Ureter (tissue), 1 donor: ENCODE measurements around the gene KPNA1. TPM values are rescaled to one million over a fixed set of nuclear protein-coding genes. Genes with fewer than 3 reads are reported as not detected.
"Not testable (repeated sequence)": the region's sequence is repeated elsewhere in the genome, so short reads cannot be mapped to it uniquely, and the experiment has no call there.

Experiments used
- DNase-seq: peaks from one replicate; pipeline ENCODE4 v3.0.0-alpha.2; 2020; ENCODE audit warnings: low spot score
- total RNA-seq: library from RNA; stranded (reverse); gene quantifications from one replicate; pipeline ENCODE4 v1.2.4, GENCODE V29; 2023
- donor health status: DM: yes; HTN: yes; CAD: no.

Gene KPNA1
- total RNA-seq, 1 donor from 2014 or later, result 75.7 TPM

DNA sequence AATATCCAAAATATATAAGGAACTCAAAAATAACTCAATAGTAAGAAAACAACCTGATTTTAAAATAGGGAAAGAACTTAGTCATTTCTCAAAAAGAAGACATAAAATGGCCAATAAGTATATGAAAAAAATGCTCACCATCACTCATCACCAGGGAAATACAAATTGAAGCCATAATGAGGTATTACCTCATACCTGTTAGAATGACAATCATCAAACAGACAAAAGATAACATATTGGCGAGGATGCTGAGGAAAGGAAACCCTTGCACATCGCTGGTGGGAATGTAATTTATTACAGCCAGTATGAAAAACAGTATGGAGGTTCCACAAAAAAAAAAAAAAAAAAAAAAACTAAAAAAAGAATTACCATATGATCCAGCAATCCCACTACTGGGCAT lies 38.2 kb downstream of the KPNA1 start:
- DNase-seq, result no peak

DNA sequence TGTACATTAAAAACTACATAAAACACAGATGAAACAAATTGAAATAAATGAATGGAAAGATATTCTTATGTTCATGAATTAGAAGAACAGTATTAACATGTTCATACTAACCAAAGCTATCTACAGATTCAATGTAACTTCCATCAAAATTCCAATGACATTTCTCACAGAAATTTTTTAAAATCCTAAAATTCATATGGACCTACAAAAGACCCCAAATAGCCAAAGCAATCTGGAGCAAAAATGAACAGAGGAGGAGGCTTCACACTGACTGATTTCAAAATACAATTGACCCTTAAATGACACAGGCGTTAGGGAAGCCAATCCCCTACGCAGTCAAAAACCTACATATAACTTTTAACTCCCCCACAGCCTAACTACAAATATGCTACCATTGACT lies 39.4 kb downstream of the KPNA1 start:
- no peak for DNase-seq

DNA sequence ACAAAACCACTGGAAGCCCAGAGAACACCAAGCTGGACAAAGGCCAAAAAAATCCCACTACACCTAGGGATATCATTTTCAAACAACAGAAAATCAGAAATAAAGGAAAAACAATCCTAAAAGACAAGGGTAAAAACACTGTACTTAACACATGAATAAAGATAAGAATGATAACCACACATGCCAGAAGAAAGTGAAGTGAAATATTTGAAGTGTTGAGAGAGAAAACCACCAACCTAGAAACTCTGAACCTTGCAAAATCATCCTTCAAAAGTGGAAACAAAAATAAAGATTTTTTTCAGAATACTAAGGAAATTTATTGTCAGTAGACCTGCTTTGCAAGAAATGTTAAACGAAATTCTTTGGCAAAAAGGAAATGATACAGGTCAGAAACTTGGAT lies 45.1 kb downstream of the KPNA1 start:
- no peak for DNase-seq

DNA sequence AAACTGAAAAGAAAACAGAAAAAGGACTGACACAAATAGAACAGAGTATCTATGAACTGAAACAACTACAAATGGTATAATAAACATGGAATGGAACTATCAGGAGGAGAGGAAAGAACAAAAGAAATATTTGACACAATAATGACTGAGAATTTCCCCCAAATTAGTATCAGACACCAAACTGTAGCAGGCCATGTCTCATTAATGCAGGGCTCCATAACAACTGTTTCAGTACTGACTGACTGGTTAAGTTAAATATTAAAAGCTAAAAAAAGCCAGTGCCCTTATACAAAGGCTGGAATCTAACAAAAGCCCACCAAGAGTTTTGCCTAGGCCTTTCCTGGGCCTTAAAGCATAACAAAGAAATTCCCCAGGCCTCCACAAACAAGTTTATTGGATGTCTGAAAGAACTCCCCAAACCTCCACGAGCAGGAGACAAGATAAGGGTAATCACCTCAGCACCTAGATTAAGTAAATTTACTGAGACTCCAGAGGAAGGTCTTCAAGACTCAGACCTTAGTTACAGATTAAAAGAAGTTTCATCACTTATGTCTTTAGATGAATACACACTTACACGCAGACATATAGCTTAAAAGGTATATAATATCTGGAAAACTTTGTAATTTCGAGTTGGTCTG lies 45.7 kb downstream of the KPNA1 start:
- DNase-seq, result no peak

DNA sequence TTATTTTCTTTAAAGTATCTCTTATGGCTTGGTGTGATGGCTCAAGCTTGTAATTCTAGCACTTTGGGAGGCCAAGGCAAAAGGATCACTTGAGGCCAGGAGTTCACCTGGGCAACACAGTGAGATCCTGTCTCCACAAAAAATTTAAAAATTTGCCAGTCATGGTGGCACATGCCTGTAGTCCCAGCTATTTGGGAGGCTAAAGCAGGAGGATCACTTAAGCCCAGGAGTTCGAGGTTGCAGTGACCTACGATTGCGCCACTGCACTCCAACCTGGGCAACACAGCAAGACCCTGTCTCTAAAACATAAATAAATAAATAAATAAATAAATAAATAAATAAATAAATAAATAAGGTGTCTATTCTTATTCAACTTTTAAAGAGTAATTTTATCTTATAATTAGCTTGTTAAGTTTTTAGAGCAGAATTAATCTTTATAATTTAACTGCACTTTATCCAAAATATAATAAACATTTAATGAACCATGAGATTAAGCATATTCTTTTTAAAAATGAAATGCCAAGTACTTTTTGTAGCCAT lies 48.0 kb downstream of the KPNA1 start:
- DNase-seq, result no peak

DNA sequence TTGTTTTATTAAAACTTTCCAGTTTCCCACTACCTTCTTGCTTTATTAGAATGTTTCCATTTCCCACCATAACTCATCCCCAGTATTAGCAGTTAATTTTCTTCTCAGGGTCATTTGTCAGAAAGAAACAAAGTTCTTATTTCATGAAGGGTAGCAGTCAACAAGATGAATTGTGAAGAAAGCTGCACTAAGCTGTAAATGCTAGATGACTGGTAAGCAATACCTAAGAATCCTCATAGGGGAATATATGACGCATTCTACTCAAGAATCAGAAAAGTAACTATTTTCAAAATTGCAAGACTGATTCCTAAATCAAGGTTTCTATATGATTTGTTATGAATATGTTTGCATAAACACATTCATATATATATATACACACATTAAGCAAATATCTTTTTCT lies 50.1 kb downstream of the KPNA1 start:
- no peak for DNase-seq

DNA sequence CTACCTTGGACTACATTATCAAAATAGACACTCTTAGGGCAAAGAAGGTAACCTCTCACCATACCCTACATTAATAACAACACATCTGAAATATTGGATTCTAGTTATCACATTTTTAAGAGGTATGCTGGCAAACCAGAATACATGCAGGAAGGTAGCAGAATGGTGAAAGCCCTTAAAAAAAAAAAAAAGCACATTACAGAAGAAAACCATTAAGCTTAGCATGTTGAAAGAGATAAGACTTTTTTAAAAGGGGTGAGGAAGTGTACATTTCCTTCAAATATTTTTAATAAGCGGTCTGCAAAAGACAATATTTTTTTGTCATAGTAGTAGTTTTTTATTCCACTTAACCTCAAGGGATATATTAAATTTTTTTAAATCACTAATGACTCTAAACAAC lies 52.3 kb downstream of the KPNA1 start:
- no peak for DNase-seq

DNA sequence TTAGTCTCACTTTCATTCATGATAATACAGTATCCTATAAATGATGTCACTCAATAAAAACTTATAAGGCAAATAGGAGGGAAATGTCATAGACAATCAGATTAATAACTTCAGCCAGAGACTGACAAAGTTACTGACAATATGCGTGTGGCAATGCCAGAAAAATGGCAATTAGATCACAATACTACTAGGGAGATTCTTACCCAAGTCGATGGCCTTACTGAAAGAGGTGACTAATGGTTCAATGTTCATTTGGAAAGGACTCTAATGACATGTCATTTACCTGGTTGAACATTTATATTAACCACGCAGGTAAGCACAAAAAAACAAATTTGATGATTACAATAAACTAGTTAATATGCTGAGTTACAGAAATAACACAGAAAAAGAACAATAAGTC lies 52.9 kb downstream of the KPNA1 start:
- DNase-seq, result no peak

DNA sequence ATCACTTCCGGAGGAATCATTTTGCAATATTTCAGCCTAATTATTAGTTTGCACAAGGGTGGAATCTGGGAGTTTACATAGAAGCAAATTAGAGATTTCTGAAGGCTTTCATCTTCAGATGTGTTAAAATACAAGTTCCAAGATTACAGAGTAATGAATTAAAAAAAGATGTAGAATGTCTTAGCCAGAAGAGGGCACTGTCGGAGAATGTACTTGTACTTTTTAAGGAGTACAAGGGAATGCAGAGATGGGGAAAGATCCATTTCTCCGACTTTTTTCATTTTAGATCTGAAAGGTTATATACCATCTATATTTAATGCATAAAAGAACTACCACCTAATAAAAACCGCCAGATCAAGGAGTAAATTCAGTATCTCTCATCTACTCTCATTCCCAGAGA lies 55.7 kb downstream of the KPNA1 start:
- DNase-seq, result no peak

DNA sequence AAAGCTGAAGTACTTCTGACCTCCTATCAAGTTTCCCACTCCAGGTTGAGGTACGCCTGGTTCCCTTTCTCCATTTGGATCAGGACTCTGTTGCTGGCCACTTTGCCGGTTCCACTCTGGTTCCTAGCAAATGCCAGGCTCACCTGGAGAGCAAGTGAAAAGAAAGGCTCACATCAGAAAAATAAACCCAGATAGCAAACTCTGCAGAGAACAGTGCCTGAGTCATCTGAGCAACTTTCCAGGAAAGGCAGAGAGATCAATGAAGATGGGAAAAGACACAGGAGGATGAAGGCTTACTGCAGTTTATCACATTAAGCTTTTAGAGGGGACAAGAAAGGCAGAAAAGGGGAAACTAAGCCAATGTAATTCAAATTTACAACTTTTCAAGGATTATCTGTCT lies 57.0 kb downstream of the KPNA1 start:
- no peak for DNase-seq

DNA sequence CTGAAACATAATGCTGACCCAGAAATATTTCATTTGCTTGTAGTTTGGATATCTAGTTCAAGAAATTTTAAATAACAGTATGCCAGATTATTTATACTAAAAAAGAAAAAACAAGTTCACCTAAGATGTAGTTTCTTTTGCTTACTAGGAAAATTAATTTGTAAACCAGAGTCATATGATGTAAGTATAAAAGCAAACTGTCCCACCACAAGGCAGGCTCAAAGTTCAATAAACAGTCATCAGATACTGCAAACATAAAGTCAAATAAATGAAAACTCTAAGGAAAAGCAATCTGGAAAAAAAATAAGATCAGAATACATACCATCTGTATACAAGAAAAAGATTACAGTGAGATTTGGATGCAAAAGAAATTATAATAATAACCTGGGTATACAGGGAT lies 58.7 kb downstream of the KPNA1 start:
- no peak for DNase-seq

DNA sequence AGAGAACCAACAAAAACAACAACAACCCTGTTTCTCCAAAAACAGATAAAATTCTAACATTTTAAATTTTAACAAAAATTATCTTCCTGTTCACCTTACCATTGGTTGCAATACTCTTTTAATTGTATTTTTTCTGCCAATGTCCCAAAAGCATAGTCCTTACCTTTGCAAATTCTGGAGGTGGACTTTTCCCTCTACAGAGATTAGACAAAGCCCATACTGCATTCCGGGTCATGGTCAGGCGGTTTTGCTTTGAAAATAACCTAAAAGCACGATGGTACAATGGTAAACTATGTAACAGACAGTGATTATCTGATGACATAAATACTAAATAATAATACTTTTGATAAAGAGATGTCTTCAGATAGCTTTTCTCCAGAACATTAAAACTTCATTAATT lies 63.4 kb downstream of the KPNA1 start:
- no peak for DNase-seq

DNA sequence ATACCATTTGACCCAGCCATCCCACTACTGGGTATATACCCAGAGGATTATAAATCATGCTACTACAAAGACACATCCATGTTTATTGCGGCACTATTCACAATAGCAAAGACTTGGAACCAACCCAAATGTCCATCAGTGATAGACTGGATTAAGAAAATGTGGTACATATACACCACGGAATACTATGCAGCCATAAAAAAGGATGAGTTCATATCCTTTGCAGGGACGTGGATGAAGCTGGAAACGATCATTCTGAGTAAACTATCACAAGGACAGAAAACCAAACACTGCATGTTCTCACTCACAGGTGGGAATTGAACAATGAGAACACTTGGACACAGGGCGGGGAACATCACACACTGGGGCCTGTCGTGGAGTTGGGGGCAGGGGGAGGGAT lies 66.5 kb downstream of the KPNA1 start:
- DNase-seq, result not testable (repeated sequence)

DNA sequence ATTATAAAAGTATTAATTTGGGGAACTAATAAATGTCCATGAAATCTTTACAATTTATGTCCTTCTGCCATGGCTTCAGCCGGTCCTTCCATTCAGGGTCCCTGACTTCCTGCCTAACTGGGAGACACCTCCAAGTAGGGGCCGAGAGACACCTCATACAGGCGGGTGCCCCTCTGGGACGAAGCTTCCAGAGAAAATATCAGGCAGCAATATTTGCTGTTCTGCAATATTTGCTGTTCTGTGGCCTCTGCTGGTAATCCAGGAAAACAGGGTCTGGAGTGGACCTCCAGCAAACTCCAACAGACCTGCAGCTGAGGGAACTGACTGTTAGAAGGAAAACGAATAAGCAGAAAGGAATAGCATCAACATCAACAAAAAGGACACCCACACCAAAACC lies 70.2 kb downstream of the KPNA1 start:
- not testable (repeated sequence) for DNase-seq

DNA sequence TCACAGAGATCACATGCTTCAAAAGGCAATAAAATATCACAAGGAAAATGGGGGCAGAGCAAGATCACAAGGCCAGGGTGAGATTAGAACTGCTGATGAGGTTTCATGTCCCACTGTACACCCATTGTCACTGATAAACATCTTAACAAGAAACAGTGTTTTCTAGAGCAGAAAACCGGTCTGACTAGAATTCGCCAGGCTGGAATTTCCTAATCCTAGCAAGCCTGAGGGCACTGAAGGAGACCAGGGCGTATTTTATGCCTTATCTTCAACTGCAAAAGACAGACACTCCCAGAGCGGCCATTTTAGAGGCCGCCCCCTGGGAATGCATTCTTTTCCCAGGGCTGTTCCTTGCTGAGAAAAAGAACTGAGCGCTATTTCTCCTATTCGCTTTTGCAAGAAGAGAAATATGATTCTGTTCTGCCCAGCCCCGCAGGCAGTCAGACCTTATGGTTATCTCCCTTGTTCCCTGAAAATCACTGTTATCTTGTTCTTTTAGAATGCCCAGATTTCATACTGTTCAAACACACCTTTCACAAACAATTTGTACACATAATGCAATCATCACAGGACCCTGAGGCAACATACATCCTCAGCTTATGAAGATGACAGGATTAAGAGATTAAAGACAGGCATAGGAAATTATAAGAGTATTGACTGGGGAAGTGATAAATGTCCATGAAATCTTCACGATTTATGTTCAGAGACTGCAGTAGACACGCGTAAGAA lies 70.8 kb downstream of the KPNA1 start:
- DNase-seq, result not testable (repeated sequence)

DNA sequence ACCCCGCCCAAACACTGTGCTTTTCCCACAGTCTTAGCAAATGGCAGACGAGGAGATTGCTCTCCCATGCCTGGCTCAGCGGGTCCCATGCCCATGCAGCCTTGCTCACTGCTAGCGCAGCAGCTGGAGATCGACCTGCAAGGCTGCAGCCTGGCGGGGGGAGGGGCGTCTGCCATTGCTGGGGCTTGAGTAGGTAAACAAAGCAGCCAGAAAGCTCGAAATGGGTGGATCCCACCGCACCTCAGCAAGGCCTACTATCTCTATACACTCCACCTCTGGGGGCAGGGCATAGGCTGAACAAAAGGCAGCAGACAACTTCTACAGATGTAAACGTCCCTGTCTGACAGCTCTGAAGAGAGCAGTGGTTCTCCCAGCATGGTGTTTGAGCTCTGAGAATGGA lies 71.6 kb downstream of the KPNA1 start:
- DNase-seq, result no peak

DNA sequence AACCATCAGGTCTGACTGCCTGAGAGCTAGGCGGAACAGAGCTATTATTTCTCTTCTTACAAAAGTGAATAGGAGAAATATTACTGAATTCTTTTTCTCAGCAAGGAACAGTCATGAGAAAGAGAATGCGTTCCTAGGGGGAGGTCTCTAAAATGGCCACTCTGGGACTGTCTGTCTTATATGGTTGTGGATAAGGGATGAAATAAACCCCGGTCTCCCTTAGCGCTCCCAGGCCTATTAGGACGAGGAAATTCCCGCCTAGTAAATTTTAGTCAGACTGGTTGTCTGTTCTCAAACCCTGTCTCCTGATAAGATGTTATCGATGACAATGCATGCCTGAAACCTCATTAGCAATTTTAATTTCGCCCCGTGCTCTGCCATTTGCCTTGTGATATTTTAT lies 78.8 kb downstream of the KPNA1 start:
- no peak for DNase-seq

DNA sequence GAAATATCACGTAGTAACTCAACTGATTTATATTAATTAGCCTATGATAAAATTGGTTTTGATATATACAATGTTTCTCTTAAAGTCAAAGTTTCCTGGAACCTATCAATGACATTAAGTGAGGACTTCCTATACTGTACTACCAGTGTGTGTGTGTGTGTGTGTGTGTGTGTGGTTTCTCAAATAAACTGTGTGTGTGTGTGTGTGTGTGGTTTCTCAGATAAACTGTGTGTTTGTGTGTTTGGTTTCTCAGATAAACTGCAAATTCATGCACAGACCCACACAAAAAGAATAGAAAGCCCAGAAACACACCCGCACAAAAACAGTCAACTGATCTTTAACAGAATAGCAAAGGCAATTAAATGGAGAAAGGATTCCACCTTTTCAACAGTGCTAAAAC lies 84.4 kb downstream of the KPNA1 start:
- no peak for DNase-seq

DNA sequence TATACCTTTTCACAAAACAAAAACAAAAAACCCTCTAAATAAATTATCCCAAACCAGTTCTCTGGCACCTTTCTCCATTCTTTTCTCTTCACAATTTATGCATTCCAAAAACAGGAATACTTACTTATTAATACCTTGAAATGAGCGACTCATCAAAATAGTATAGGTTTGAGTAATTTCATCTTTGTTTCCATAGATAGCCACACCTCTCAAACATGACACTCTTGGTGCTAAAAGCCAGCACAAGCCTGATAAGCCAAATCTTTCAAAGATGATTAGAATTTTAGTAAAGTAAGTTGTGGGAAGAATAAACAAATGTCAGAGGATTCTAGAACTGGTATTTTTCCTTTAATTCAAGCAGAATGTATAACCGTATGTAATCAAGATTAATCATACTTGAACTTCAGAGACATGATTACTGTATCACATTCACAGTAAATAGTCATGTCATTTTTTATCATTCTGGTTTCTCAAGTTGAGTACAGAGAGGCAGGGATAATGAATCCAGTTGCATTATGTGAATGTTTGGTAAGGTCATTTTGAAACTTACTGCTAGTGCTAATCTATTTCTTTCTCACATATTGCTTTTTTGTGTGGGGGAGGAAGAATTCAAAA lies 86.8 kb downstream of the KPNA1 start:
- DNase-seq, result no peak

DNA sequence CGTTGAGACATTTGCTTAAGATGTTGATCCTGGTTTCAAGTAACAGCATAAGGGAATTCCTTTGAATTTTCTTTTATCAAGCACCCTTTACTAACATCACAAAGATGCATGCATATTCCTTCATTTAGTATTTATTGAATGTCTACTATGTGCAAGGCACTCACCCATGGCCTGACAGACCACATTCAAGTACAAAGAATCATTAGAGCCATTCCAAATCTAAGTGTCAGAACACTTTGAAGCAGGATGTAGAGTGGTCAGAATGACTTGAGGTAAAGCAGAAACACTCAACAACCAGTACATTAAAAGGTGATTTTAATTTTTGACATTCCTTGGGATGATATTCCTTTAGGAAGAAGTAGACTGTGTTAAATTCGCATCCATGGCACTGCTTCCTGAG lies 92.9 kb downstream of the KPNA1 start:
- no peak for DNase-seq

DNA sequence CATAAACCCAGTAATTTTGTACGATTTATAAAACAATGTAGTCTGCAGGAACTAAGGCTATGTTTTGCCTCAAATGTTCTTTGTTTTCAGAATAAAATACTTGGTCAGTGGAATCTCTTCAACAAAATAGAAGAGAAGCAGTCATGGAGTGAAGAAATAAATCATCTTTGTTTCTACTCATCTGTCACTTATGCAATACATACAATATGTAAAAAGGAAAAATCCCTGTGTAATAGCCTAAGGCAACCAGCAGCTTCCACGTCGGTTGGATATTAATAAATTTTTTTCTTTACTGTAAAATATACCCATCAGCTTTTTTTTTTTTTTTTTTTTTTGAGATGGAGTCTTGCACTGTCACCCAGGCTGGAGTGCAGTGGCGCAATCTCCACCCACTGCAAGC lies 93.6 kb downstream of the KPNA1 start:
- DNase-seq, result no peak

DNA sequence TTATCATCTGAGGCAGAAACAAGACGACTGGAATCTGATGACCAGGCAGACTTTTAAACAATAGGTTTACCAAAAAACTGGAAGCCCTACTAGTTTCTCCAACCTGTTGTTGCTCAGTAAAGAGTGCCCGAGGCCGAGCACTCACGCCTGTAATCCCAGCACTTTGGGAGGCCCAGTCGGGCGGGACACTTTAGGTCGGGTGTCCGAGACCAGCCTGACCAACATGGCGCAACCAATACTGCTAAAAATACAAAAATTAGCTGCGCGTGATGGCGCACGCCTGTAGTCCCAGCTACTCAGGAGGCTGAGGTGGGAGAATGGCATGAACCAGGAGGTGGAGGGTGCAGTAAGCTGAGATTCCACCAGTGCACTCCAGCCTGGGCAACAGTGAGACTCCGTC lies 97.8 kb downstream of the KPNA1 start:
- no peak for DNase-seq
